ENCODE data around the gene EGFL8.

EGFL8 gene

GRCh38 chr6:32195902-32196681 is 31.7 kb downstream of the EGFL8 start:
- no peak for TF ChIP-seq CTCF (conservative IDR thresholded peaks at IDR 0.05; ENCODE audit: control insufficient read depth, insufficient read depth, low read depth, low read length)
- peak; percentile 88 for DNase-seq (ENCODE audit: low read depth)
- H3K4me3 ChIP-seq (ENCODE audit: control insufficient read depth, low read depth, low read length), result peak overlapping the region; percentile 75

- no peak for TF ChIP-seq CTCF (conservative IDR thresholded peaks at IDR 0.05; ENCODE audit: control insufficient read depth, insufficient read depth, low read depth, low read length)
- no peak for DNase-seq (ENCODE audit: low read depth)
- peak overlapping the region; percentile 75 for H3K4me3 ChIP-seq (ENCODE audit: control insufficient read depth, low read depth, low read length)
Observed at GRCh38 chr6:32196682-32197616, 32.6 kb downstream of the EGFL8 start.

- DNase-seq (ENCODE audit: low read depth), result no peak
- no peak overlapping the region for H3K4me3 ChIP-seq (ENCODE audit: control insufficient read depth, low read depth, low read length)
- no peak for TF ChIP-seq CTCF (conservative IDR thresholded peaks at IDR 0.05; ENCODE audit: control insufficient read depth, insufficient read depth, low read depth, low read length)
Observed at GRCh38 chr6:32198345-32198696, 33.9 kb downstream of the EGFL8 start.

- TF ChIP-seq CTCF (conservative IDR thresholded peaks at IDR 0.05; ENCODE audit: control insufficient read depth, insufficient read depth, low read depth, low read length), result no peak
- no peak for DNase-seq (ENCODE audit: low read depth)
- H3K4me3 ChIP-seq (ENCODE audit: control insufficient read depth, low read depth, low read length), result no peak overlapping the region
Observed at GRCh38 chr6:32198866-32199265, 34.5 kb downstream of the EGFL8 start.

- no peak for DNase-seq (ENCODE audit: low read depth)
- no peak overlapping the region for H3K4me3 ChIP-seq (ENCODE audit: control insufficient read depth, low read depth, low read length)
- no peak for TF ChIP-seq CTCF (conservative IDR thresholded peaks at IDR 0.05; ENCODE audit: control insufficient read depth, insufficient read depth, low read depth, low read length)
Observed at GRCh38 chr6:32200711-32201475, 36.5 kb downstream of the EGFL8 start.

- no peak overlapping the region for H3K4me3 ChIP-seq (ENCODE audit: control insufficient read depth, low read depth, low read length)
- TF ChIP-seq CTCF (conservative IDR thresholded peaks at IDR 0.05; ENCODE audit: control insufficient read depth, insufficient read depth, low read depth, low read length), result no peak
- DNase-seq (ENCODE audit: low read depth), result no peak
Observed at GRCh38 chr6:32202186-32202585, 37.8 kb downstream of the EGFL8 start.

Measured in fibroblast of mammary gland (primary cell).